ENCODE data around the gene TLE5. TPM values are rescaled to one million over a fixed set of nuclear protein-coding genes. Genes with fewer than 3 reads are reported as not detected.
A peak's percentile ranks its signal among the peaks of the same experiment; 100 is the strongest.

TLE5 gene
- total RNA-seq, 3 donors from 2014 or later = 329 to 407 (median 397) TPM

DNA sequence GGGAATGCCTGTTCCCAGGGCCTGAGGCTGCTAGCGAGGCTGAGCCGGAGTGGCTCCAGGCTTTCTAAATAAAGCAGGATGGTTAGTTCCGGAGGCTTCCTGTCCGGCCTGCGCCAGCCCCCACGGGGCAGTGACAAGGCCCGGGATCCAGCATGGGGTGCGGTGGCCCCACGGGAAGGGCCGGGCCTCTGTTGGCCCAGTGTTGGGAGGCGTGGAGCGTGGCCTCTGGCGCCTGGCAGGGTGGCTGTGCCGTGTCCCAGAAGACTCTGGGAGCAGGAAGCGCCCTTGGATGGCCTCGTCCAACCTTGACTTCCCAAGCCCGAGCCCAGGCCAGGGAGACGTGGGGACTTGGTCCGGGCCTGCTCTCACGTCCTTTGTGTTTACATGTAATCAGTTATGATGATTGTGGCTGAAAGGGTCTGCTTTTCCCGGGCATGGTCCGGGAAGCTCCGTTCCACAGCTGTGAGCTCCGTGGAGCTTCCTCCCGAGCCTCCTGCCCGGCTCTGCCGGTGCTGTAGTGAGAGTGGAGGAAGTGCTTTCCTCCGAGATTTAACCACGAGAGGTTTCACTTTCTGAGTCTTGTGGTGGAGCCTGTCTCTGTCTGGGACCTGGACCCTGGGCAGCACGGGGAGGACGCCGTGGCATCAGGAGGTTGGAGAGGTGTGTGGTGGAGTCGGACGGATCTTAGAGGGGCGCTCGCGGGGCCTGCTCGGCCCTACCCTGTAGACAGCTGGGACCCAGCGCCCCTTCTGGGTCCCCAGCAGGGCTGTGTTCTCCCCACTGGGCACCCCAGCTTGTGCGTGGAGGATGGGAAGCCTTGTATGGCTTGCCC, 36.4 kb upstream of the TLE5 start:
- intact Hi-C loops (cut with DNase I; ENCODE audit: low total_unique reads) = no loop called here

DNA sequence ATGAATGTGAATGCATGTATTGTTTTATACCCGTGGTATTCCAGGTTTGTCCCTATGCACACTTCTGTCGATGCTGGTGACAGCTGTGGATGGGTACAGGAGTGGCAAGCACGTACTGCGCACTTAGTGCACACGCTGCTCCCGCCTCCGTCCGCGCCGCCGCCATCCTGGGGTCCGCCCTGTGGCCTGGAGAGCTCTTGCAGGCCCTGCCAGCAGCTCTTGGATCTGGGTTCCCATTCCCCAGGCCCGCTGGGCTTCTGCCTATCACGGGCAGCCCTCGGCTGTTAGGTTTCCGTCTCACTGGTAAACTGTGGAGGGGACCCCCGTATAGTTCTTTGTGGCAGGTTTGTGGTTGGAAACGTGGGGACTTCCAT, 35.8 kb upstream of the TLE5 start:
- H3K27me3 ChIP-seq = no peaks in the 10 kb centered on the region
- TF ChIP-seq CTCF (IDR thresholded peaks at IDR 0.05) = peak in 1 of 3 donors; percentile 45
- no peak for TF ChIP-seq POLR2A (IDR thresholded peaks at IDR 0.05)
- TF ChIP-seq POLR2AphosphoS5 (IDR thresholded peaks at IDR 0.05) = no peak
- peaks cover 24 to 37% of the 10 kb centered on the region in 2 donors for H3K4me1 ChIP-seq
- no peak for DNase-seq (ENCODE audit: low spot score in 2 of 2)
- no peaks in the 10 kb centered on the region for H3K9me3 ChIP-seq
- H3K36me3 ChIP-seq = no peaks in the 10 kb centered on the region
- intact Hi-C loops (cut with DNase I; ENCODE audit: low total_unique reads) = no loop called here
- H3K4me3 ChIP-seq = peak overlapping the region; percentile 33 to 98 (median 65)
- peak overlapping the region; percentile 89 to 96 for H3K27ac ChIP-seq

More for the DNA sequence above, 36.4 kb upstream of the TLE5 start:
- Histone ChIP-seq H3K27ac (peak overlapping the region; percentile 89 to 96), H3K4me3 (peak overlapping the region; percentile 33 to 98 (median 65)), H3K4me1 (peaks cover 24 to 37% of the 10 kb centered on the region in 2 donors), H3K36me3 (no peaks in the 10 kb centered on the region), H3K27me3 (no peaks in the 10 kb centered on the region), H3K9me3 (no peaks in the 10 kb centered on the region)
- no peak for DNase-seq (ENCODE audit: low spot score in 2 of 2)
- TF ChIP-seq CTCF (IDR thresholded peaks at IDR 0.05) = no peak
- TF ChIP-seq POLR2AphosphoS5 (IDR thresholded peaks at IDR 0.05) = peak in 1 of 3 donors; percentile 35

GRCh38 chr19:3097442-3097871, 35.2 kb upstream of the TLE5 start:
- no peaks in the 10 kb centered on the region for H3K36me3 ChIP-seq
- peak overlapping the region; percentile 89 to 96 for H3K27ac ChIP-seq
- H3K4me1 ChIP-seq = peaks cover 24 to 37% of the 10 kb centered on the region in 2 donors
- no peak for DNase-seq (ENCODE audit: low spot score in 2 of 2)
- no peaks in the 10 kb centered on the region for H3K9me3 ChIP-seq
- no peaks in the 10 kb centered on the region for H3K27me3 ChIP-seq
- TF ChIP-seq POLR2A (IDR thresholded peaks at IDR 0.05) = no peak
- no peak for TF ChIP-seq POLR2AphosphoS5 (IDR thresholded peaks at IDR 0.05)
- no peak for TF ChIP-seq CTCF (IDR thresholded peaks at IDR 0.05)
- intact Hi-C loops (cut with DNase I; ENCODE audit: low total_unique reads) = no loop called here
- peak overlapping the region in 2 of 3 donors; percentile 65 to 98 for H3K4me3 ChIP-seq

DNA sequence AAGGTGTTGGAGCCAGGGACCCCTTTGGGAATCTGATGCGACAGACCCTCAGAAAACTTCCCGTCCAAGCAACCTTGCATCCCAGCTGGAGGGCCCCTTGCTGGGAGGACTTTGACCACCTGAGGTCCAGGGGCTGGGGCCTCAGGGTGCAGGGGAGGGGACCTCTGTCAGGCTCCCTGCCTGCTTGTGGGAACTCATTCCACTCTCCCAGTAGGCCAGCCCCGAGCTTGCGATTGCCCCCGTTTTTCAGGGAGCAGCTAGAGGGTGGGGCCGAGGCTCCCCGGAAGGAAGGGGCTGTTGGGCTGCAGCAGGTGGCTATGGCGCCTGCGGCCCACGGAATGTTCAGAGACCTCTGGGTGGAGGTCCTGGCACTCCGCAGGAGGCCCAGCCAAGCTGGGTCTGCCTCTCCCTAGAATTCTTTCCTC, 34.6 kb upstream of the TLE5 start:
- peaks cover 24 to 37% of the 10 kb centered on the region in 2 donors for H3K4me1 ChIP-seq
- peak overlapping the region; percentile 89 to 96 for H3K27ac ChIP-seq

More for the DNA sequence above, 34.6 kb upstream of the TLE5 start:
- H3K27me3 ChIP-seq = no peaks in the 10 kb centered on the region
- intact Hi-C loops (cut with DNase I; ENCODE audit: low total_unique reads) = no loop called here
- TF ChIP-seq CTCF (IDR thresholded peaks at IDR 0.05) = no peak
- no peak for TF ChIP-seq POLR2AphosphoS5 (IDR thresholded peaks at IDR 0.05)
- no peak for TF ChIP-seq POLR2A (IDR thresholded peaks at IDR 0.05)
- peak overlapping the region in 2 of 3 donors; percentile 65 to 98 for H3K4me3 ChIP-seq
- DNase-seq (ENCODE audit: low spot score in 2 of 2) = no peak
- no peaks in the 10 kb centered on the region for H3K9me3 ChIP-seq
- no peaks in the 10 kb centered on the region for H3K36me3 ChIP-seq
